SK-N-MC (cell line): ENCODE measurements around the gene FKBP4.

ENCODE experiments used
- EZH2 ChIP-seq: fragments of 200-600 bp; sonication (generic); IDR thresholded peaks from one replicate; pipeline ENCODE4 v1.6.1; 2017; ENCODE audit warnings: antibody characterized with exemption
- POLR2AphosphoS5 ChIP-seq: IDR thresholded peaks from 2 replicates; pipeline ENCODE4 v1.6.1; 2012; ENCODE audit warnings: mild to moderate bottlenecking, low read depth, low read length, borderline replicate concordance

- TF ChIP-seq EZH2, result no peak
- no peak for TF ChIP-seq POLR2AphosphoS5
Observed at GRCh38 chr12:2832550-2833127, 37.9 kb downstream of the FKBP4 start.
